Gastrocnemius medialis (tissue), 4 donors: ENCODE measurements around the gene MBNL2. TPM values are rescaled to one million over a fixed set of nuclear protein-coding genes. Genes with fewer than 3 reads are reported as not detected.

Source experiments
- ATAC-seq, 2 donors: fragments of 150-250 bp; one replicate each; pipeline ENCODE4 v1.9.1; 2016
- DNase-seq, 2 donors: peaks; one replicate each; pipeline ENCODE4 v3.0.0-alpha.2; 2019
- H3K27ac ChIP-seq, 4 donors: fragments of 200-600 bp; sonication (generic); 1 replicate in 1 of 4; 2 replicates in 3 of 4; pipeline ENCODE4 v1.5.1; 2016 to 2018; ENCODE audit warnings: mild to moderate bottlenecking in 2 of 4, moderate library complexity in 1 of 4
- H3K27me3 ChIP-seq, 3 donors: fragments of 200-600 bp; sonication (generic) in 2 of 3; 1 replicate in 1 of 3; 2 replicates in 2 of 3; pipeline versions ENCODE4 v1.5.1 to v1.6.0; 2016 to 2019; ENCODE audit warnings: mild to moderate bottlenecking in 1 of 3, moderate library complexity in 1 of 3
- H3K36me3 ChIP-seq, 2 donors: fragments of 200-600 bp; sonication (generic) in 1 of 2; one replicate each; pipeline ENCODE4 v1.5.1; 2017 to 2018
- H3K4me1 ChIP-seq, 2 donors: fragments of 200-600 bp; sonication (generic) in 1 of 2; one replicate each; pipeline ENCODE4 v1.5.1; 2016 to 2017; ENCODE audit warnings: mild to moderate bottlenecking in 2 of 2
- H3K4me3 ChIP-seq, 4 donors: fragments of 200-600 bp; sonication (generic) in 3 of 4; 1 replicate in 1 of 4; 2 replicates in 3 of 4; pipeline ENCODE4 v1.5.1; 2016 to 2019; ENCODE audit warnings: mild to moderate bottlenecking in 2 of 4
- H3K9me3 ChIP-seq, 3 donors: fragments of 200-600 bp; sonication (generic) in 2 of 3; 1 replicate in 1 of 3; 2 replicates in 2 of 3; pipeline ENCODE4 v1.5.1; 2016 to 2019
- CTCF ChIP-seq, 5 experiments: fragments of 450-650 bp in 3 of 5; fragments of 200-600 bp in 2 of 5; sonication (generic) in 2 of 5; IDR thresholded peaks in 4 of 5; conservative IDR thresholded peaks in 1 of 5; 1 replicate in 4 of 5; 2 replicates in 1 of 5; pipeline ENCODE4 v1.5.1; 2016 to 2019; ENCODE audit warnings: antibody characterized with exemption in 5 of 5, mild to moderate bottlenecking in 3 of 5, moderate library complexity in 3 of 5
- POLR2A ChIP-seq, 2 donors: fragments of 450-650 bp; IDR thresholded peaks; one replicate each; pipeline ENCODE4 v1.6.1; 2017; ENCODE audit warnings: antibody characterized with exemption in 2 of 2, mild to moderate bottlenecking in 2 of 2, moderate library complexity in 2 of 2
- in situ Hi-C, 4 donors: fragments of 200-750 bp; cut with MboI; loops; one replicate each; pipeline versions ENCODE4 v1.15.0 to v1.8.0; 2017; ENCODE audit warnings: low sequenced_read_pairs in 4 of 4
- intact Hi-C: fragments of 100-400 bp; cut with DNase I; formaldehyde crosslinking; loops from one replicate; pipeline ENCODE4 v1.15.1; 2023; ENCODE audit warnings: low total_unique reads
- total RNA-seq, 4 donors: library from RNA; depleted of rRNA; stranded (reverse); fragments of >200 nt; gene quantifications; one replicate each; pipeline versions ENCODE4 v1.1.0 to v1.2.3, GENCODE V29; 2016

MBNL2 gene
- total RNA-seq, 4 donors from 2014 or later, result 47.9 to 92.0 (median 71.3) TPM

DNA sequence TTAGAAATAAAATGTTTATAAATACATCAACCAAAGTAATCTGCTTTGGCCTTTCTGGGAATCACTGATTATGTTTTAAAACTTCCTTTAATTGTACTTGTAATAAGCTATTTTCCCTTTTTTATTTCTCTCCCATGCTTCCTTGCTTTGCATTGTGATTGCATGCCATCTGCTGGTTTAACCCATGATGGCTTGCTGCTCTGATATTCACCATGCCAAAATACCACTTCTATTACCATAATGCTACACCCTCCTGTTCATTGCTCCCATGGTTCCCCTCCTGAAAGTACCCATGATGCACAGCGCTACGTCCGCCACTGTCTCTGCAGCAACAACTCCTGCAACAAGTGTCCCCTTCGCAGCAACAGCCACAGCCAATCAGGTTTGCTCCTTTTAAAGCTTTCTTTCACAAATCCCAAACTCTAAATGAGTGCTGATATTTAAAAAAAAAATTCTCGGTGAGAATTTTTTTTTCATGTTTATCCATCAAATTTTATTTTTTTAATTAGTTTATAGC is 144.1 kb downstream of the MBNL2 start:
- intact Hi-C loops (loop anchor here (2.0 kb wide), 1 partner anchor 67 kb away; no protein-coding TSS in a partner anchor), in situ Hi-C loops (no loop called here)
- no peak for ATAC-seq
- H3K4me3 ChIP-seq, result no peak overlapping the region
- no peak for DNase-seq
- TF ChIP-seq POLR2A (IDR thresholded peaks at IDR 0.05) (no peak), CTCF (IDR thresholded peaks at IDR 0.05 in 4 of 5, conservative IDR thresholded peaks at IDR 0.05 in 1 of 5) (no peak)
- no peaks in the 10 kb centered on the region for H3K9me3 ChIP-seq
- no peaks in the 10 kb centered on the region for H3K27me3 ChIP-seq
- peaks cover 0 to 18% of the 10 kb centered on the region in 2 donors for H3K36me3 ChIP-seq
- H3K4me1 ChIP-seq, result peaks cover 0 to 22% of the 10 kb centered on the region in 2 donors
- peak overlapping the region in 3 of 4 donors; percentile 62 to 75 (median 72) for H3K27ac ChIP-seq

- Histone ChIP-seq H3K27ac (peak overlapping the region; percentile 57 to 75 (median 67)), H3K27me3 (no peaks in the 10 kb centered on the region), H3K36me3 (peaks cover 0 to 23% of the 10 kb centered on the region in 2 donors), H3K4me3 (no peak overlapping the region), H3K4me1 (peaks cover 0 to 22% of the 10 kb centered on the region in 2 donors), H3K9me3 (no peaks in the 10 kb centered on the region)
- in situ Hi-C loops, result no loop called here
- ATAC-seq, result peak; percentile 87 to 93
- DNase-seq, result peak; percentile 50 to 71
- intact Hi-C loops, result loop anchor here (2.0 kb wide), 1 partner anchor 66 kb away; no protein-coding TSS in a partner anchor
- peak in 1 of 2 donors; percentile 9 for TF ChIP-seq POLR2A (IDR thresholded peaks at IDR 0.05)
- TF ChIP-seq CTCF (IDR thresholded peaks at IDR 0.05 in 4 of 5, conservative IDR thresholded peaks at IDR 0.05 in 1 of 5), result no peak
Observed at GRCh38 chr13:97367016-97367822, 145.1 kb downstream of the MBNL2 start.

DNA sequence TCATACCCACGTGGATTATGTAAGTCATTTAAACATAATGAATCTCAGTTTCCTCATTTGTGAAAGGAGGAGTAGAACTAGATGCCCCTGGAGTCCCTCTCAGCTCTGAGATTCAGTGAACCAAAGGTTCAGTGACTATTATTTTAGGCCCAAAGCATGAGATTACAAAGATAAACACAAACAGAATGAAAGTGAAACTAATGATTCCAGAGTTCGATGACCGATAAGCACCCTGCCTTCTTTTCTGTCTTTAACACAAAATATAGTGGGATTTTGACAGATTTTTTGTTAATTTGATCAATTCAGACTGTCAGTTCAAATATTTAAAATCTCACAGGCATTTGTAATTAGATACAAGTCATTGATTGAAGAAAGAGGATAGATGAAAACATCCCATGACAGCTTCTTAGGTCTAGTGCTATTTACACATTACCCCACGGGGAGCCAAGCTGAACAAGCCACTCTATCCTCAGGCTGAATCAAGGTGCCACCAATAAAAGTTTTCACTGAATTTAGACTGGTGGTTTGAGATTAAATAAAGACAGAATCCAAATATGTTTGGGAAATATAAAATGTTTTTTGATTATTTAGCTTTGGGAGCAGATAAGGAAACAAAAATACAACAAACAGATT is 147.2 kb downstream of the MBNL2 start:
- DNase-seq (no peak), ATAC-seq (no peak)
- Histone ChIP-seq H3K9me3 (no peaks in the 10 kb centered on the region), H3K4me3 (peak overlapping the region; percentile 28 to 42 (median 38)), H3K4me1 (peaks cover 0 to 22% of the 10 kb centered on the region in 2 donors), H3K36me3 (peaks cover 0 to 19% of the 10 kb centered on the region in 2 donors), H3K27ac (peak overlapping the region; percentile 28 to 75 (median 67)), H3K27me3 (no peaks in the 10 kb centered on the region)
- intact Hi-C loops, result no loop called here
- TF ChIP-seq CTCF (IDR thresholded peaks at IDR 0.05 in 4 of 5, conservative IDR thresholded peaks at IDR 0.05 in 1 of 5), result no peak
- TF ChIP-seq POLR2A (IDR thresholded peaks at IDR 0.05), result no peak
- in situ Hi-C loops, result no loop called here

DNA sequence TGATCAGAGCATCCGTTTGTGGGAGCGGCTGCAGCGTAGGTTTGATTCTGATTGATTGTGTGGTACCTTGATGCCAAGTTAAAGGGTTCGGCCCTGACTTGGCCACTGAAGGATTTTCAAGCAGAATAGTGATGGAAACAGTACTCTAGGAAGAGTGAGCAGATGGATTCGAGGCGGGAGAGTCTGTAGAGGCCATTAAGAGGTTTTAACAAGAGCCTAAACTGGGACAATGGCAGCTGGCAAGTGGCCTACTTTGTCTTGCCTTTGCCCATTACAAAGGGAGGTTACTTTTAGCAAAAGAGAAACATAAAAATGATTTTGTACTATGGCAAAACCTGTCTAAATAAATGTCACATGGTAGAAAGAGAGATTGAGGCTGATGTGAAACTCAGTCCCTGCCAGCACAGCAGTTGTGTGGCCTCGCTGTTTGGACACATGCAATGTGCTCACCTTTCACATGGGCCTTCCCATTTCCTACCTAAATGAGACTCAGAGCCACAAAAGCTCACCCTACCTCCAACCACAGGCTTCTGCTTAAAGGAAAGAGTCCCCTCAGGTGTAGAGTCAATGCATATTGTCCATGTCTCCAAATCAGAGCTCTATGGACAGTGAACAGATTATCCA is 149.5 kb downstream of the MBNL2 start:
- peaks cover 0 to 22% of the 10 kb centered on the region in 2 donors for H3K36me3 ChIP-seq
- H3K4me3 ChIP-seq, result no peak overlapping the region
- no peaks in the 10 kb centered on the region for H3K9me3 ChIP-seq
- no peak overlapping the region for H3K27ac ChIP-seq
- no peak for TF ChIP-seq POLR2A (IDR thresholded peaks at IDR 0.05)
- no peak for TF ChIP-seq CTCF (IDR thresholded peaks at IDR 0.05 in 4 of 5, conservative IDR thresholded peaks at IDR 0.05 in 1 of 5)
- DNase-seq, result no peak
- H3K27me3 ChIP-seq, result no peaks in the 10 kb centered on the region
- peaks cover 0 to 21% of the 10 kb centered on the region in 2 donors for H3K4me1 ChIP-seq
- intact Hi-C loops (no loop called here), in situ Hi-C loops (loop anchor here in 1 of 4 donors (10.0 kb wide), 1 partner anchor 53 kb away; no protein-coding TSS in a partner anchor)
- ATAC-seq, result no peak
